NCI-H774 (cell line): ENCODE results near the gene CCDC81.

ENCODE experiments used
- DNase-seq: peaks from one replicate; lab custom pipeline; 2025; lab: John Stamatoyannopoulos, UW

Gene CCDC81

GRCh38 chr11:86440843-86441242 is 66.2 kb downstream of the CCDC81 start:
- no peak for DNase-seq

- no peak for DNase-seq
Observed at GRCh38 chr11:86442420-86442819, 67.7 kb downstream of the CCDC81 start.

GRCh38 chr11:86442827-86443226 is 68.1 kb downstream of the CCDC81 start:
- DNase-seq = no peak

GRCh38 chr11:86443415-86443814 is 68.7 kb downstream of the CCDC81 start:
- no peak for DNase-seq

GRCh38 chr11:86444981-86445380 is 70.3 kb downstream of the CCDC81 start:
- DNase-seq = no peak

- no peak for DNase-seq
Observed at GRCh38 chr11:86446163-86446923, 71.7 kb downstream of the CCDC81 start.

- DNase-seq = no peak
Observed at GRCh38 chr11:86446924-86447285, 72.2 kb downstream of the CCDC81 start.

- DNase-seq = no peak
Observed at GRCh38 chr11:86447763-86448480, 73.2 kb downstream of the CCDC81 start.

- no peak for DNase-seq
Observed at GRCh38 chr11:86449993-86450629, 75.4 kb downstream of the CCDC81 start.

- no peak for DNase-seq
Observed at GRCh38 chr11:86453290-86454030, 78.8 kb downstream of the CCDC81 start.

- DNase-seq = peak; percentile 70
Observed at GRCh38 chr11:86456075-86456939, 81.6 kb downstream of the CCDC81 start.

GRCh38 chr11:86458294-86459001 is 83.8 kb downstream of the CCDC81 start:
- no peak for DNase-seq

GRCh38 chr11:86459002-86459385 is 84.3 kb downstream of the CCDC81 start:
- DNase-seq = no peak

- no peak for DNase-seq
Observed at GRCh38 chr11:86459682-86460460, 85.2 kb downstream of the CCDC81 start.

GRCh38 chr11:86460461-86461385 is 86.0 kb downstream of the CCDC81 start:
- DNase-seq = no peak

GRCh38 chr11:86461892-86462291 is 87.2 kb downstream of the CCDC81 start:
- DNase-seq = no peak

- no peak for DNase-seq
Observed at GRCh38 chr11:86463120-86463519, 88.4 kb downstream of the CCDC81 start.

- DNase-seq = no peak
Observed at GRCh38 chr11:86463955-86464354, 89.3 kb downstream of the CCDC81 start.
